Measurements from ENCODE around the gene ISL2.

ISL2 gene

GRCh38 chr15:76347482-76348055 is 11.0 kb downstream of the ISL2 start:
- Histone ChIP-seq H4K20me1 (peaks cover 44% of the 10 kb centered on the region; the same call in 1 of the 2 replicates), H3K9me3 (peaks cover 40% of the 10 kb centered on the region), H3K4me1 (no peaks in the 10 kb centered on the region), H3K4me2 (no peak overlapping the region), H3K36me3 (peaks cover 13% of the 10 kb centered on the region), H3K4me3 (no peak overlapping the region), H3K27ac (no peak overlapping the region), H3K27me3 (peaks cover 57% of the 10 kb centered on the region), H3K9ac (no peak overlapping the region)
- TF ChIP-seq Cebpa-rat (IDR thresholded peaks at IDR 0.05): no peak

GRCh38 chr15:76349301-76350070 is 12.9 kb downstream of the ISL2 start:
- H3K4me2 ChIP-seq: no peak overlapping the region
- peaks cover 28% of the 10 kb centered on the region; the same call in 1 of the 2 replicates for H4K20me1 ChIP-seq
- TF ChIP-seq Cebpa-rat (IDR thresholded peaks at IDR 0.05): no peak
- H3K4me3 ChIP-seq: no peak overlapping the region
- no peaks in the 10 kb centered on the region for H3K4me1 ChIP-seq
- peaks cover 26% of the 10 kb centered on the region for H3K9me3 ChIP-seq
- peaks cover 13% of the 10 kb centered on the region for H3K36me3 ChIP-seq
- H3K9ac ChIP-seq: no peak overlapping the region
- peaks cover 38% of the 10 kb centered on the region for H3K27me3 ChIP-seq
- no peak overlapping the region for H3K27ac ChIP-seq

- no peak overlapping the region for H3K4me3 ChIP-seq
- H3K4me2 ChIP-seq: no peak overlapping the region
- no peaks in the 10 kb centered on the region for H3K4me1 ChIP-seq
- no peaks in the 10 kb centered on the region for H3K9me3 ChIP-seq
- no peaks in the 10 kb centered on the region for H4K20me1 ChIP-seq
- no peak for TF ChIP-seq Cebpa-rat (IDR thresholded peaks at IDR 0.05)
- no peak overlapping the region for H3K9ac ChIP-seq
- H3K36me3 ChIP-seq: no peaks in the 10 kb centered on the region
- H3K27ac ChIP-seq: no peak overlapping the region
- peaks cover 3% of the 10 kb centered on the region; the same call in 1 of the 2 replicates for H3K27me3 ChIP-seq
These were observed 16.5 kb downstream of the ISL2 start for GRCh38 chr15:76353023-76353577.

GRCh38 chr15:76353903-76354302 is 17.3 kb downstream of the ISL2 start:
- no peaks in the 10 kb centered on the region for H4K20me1 ChIP-seq
- no peak overlapping the region for H3K4me3 ChIP-seq
- TF ChIP-seq Cebpa-rat (IDR thresholded peaks at IDR 0.05): no peak
- H3K4me2 ChIP-seq: no peak overlapping the region
- no peak overlapping the region for H3K9ac ChIP-seq
- no peaks in the 10 kb centered on the region for H3K4me1 ChIP-seq
- peaks cover 1% of the 10 kb centered on the region; the same call in 1 of the 2 replicates for H3K27me3 ChIP-seq
- no peaks in the 10 kb centered on the region for H3K9me3 ChIP-seq
- no peak overlapping the region for H3K27ac ChIP-seq
- H3K36me3 ChIP-seq: no peaks in the 10 kb centered on the region

- no peaks in the 10 kb centered on the region for H3K9me3 ChIP-seq
- H3K4me2 ChIP-seq: no peak overlapping the region
- no peak for TF ChIP-seq Cebpa-rat (IDR thresholded peaks at IDR 0.05)
- H3K4me3 ChIP-seq: no peak overlapping the region
- no peak overlapping the region for H3K9ac ChIP-seq
- H3K36me3 ChIP-seq: no peaks in the 10 kb centered on the region
- H4K20me1 ChIP-seq: no peaks in the 10 kb centered on the region
- H3K27me3 ChIP-seq: no peaks in the 10 kb centered on the region
- H3K27ac ChIP-seq: no peak overlapping the region
- no peaks in the 10 kb centered on the region for H3K4me1 ChIP-seq
These were observed 18.4 kb downstream of the ISL2 start for GRCh38 chr15:76354823-76355440.

DNA sequence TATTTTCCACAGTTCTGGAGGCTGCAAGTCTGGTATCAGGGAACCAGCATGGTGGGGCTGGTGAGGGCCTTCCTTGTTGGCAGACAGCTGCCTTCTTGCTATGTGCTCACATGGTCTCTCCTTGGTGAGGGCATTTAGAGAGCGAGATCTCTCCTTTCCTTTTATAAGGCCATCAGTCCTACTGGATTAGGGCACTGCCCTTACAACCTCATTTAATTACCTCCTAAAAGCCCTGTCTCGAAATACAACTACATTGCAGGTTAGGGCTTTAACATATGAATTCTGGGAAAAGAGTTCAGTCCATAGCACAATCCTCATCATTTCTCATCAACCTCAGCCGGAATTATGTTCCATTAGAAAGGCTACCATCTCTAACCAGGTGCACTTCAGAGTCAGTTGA is 21.9 kb downstream of the ISL2 start:
- Histone ChIP-seq H3K4me2 (no peak overlapping the region), H3K27me3 (no peaks in the 10 kb centered on the region), H3K9ac (no peak overlapping the region), H3K4me3 (no peak overlapping the region), H3K9me3 (no peaks in the 10 kb centered on the region), H4K20me1 (no peaks in the 10 kb centered on the region), H3K4me1 (no peaks in the 10 kb centered on the region), H3K36me3 (no peaks in the 10 kb centered on the region), H3K27ac (no peak overlapping the region)
- TF ChIP-seq Cebpa-rat (IDR thresholded peaks at IDR 0.05): no peak

- H3K27me3 ChIP-seq: no peaks in the 10 kb centered on the region
- no peak for TF ChIP-seq Cebpa-rat (IDR thresholded peaks at IDR 0.05)
- no peak overlapping the region for H3K4me3 ChIP-seq
- H3K36me3 ChIP-seq: no peaks in the 10 kb centered on the region
- H3K9ac ChIP-seq: no peak overlapping the region
- H3K27ac ChIP-seq: no peak overlapping the region
- no peak overlapping the region for H3K4me2 ChIP-seq
- no peaks in the 10 kb centered on the region for H3K4me1 ChIP-seq
- no peaks in the 10 kb centered on the region for H3K9me3 ChIP-seq
- H4K20me1 ChIP-seq: no peaks in the 10 kb centered on the region
These were observed 22.6 kb downstream of the ISL2 start for GRCh38 chr15:76359152-76359551.

- no peak for TF ChIP-seq Cebpa-rat (IDR thresholded peaks at IDR 0.05)
These were observed 23.8 kb downstream of the ISL2 start for GRCh38 chr15:76360416-76360815.

DNA sequence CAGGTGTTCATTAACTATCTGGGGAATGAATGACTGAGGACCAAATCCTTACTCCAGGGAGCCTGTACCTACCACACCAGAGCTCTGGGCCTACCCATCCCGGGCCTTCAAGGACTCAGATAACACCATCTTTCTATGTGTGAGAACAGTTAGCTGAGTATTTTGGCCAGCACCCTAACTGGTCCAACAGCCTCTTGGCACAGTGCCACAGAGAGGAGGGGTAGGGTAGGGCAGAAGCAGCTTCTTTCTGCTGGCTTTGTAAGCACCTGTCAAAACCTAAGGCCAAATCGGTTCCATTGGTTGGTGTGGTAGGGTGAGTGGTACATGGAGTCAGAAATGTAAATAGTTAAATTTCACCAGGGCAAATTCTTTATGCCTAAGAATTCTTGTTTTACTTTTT is 26.7 kb downstream of the ISL2 start:
- H3K9ac ChIP-seq: no peak overlapping the region
- no peaks in the 10 kb centered on the region for H3K9me3 ChIP-seq
- H3K27ac ChIP-seq: no peak overlapping the region
- no peak for TF ChIP-seq Cebpa-rat (IDR thresholded peaks at IDR 0.05)
- H4K20me1 ChIP-seq: no peaks in the 10 kb centered on the region
- no peak overlapping the region for H3K4me2 ChIP-seq
- no peak overlapping the region for H3K4me3 ChIP-seq
- no peaks in the 10 kb centered on the region for H3K4me1 ChIP-seq
- no peaks in the 10 kb centered on the region for H3K36me3 ChIP-seq
- no peaks in the 10 kb centered on the region for H3K27me3 ChIP-seq

More at GRCh38 chr15:76360416-76360815, 23.8 kb downstream of the ISL2 start:
- no peak overlapping the region for H3K4me3 ChIP-seq
- no peaks in the 10 kb centered on the region for H3K27me3 ChIP-seq
- no peaks in the 10 kb centered on the region for H4K20me1 ChIP-seq
- H3K9me3 ChIP-seq: no peaks in the 10 kb centered on the region
- H3K9ac ChIP-seq: no peak overlapping the region
- H3K36me3 ChIP-seq: no peaks in the 10 kb centered on the region
- H3K4me1 ChIP-seq: no peaks in the 10 kb centered on the region
- H3K4me2 ChIP-seq: no peak overlapping the region
- no peak overlapping the region for H3K27ac ChIP-seq

DNA sequence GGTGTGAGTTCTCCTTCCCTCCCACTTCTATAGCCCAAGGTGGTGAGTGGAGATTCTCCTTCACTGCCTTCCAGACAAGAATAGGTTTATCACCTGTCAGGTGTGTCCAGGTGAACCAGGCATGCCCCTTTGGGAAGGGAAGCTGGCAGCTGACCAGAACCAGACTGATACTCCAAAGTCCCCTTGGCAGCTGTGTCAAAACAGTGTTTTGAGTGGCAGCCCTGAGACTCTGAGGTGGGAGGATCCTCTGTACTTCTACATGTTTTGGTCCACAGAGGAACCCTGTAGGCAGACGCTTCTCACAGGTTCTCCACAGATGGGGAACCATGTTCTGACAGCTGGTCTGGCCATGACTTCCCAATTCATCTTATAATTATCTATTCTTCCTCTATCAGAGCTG is 30.1 kb downstream of the ISL2 start:
- no peaks in the 10 kb centered on the region for H3K36me3 ChIP-seq
- no peaks in the 10 kb centered on the region for H3K27me3 ChIP-seq
- no peaks in the 10 kb centered on the region for H3K4me1 ChIP-seq
- no peaks in the 10 kb centered on the region for H3K9me3 ChIP-seq
- no peak overlapping the region for H3K4me3 ChIP-seq
- no peak for TF ChIP-seq Cebpa-rat (IDR thresholded peaks at IDR 0.05)
- H3K9ac ChIP-seq: no peak overlapping the region
- no peak overlapping the region for H3K27ac ChIP-seq
- no peak overlapping the region for H3K4me2 ChIP-seq
- no peaks in the 10 kb centered on the region for H4K20me1 ChIP-seq
